PC-3 (cell line): ENCODE measurements around the gene AQP4.

ENCODE experiments used
- CTCF ChIP-seq: fragments of 300-600 bp; sonication (generic); conservative IDR thresholded peaks from 2 replicates; pipeline ENCODE4 v1.5.1; 2017; ENCODE audit warnings: antibody characterized with exemption, low read depth, mild to moderate bottlenecking, low read length
- EZH2phosphoT487 ChIP-seq: fragments of 300-600 bp; sonication (generic); IDR thresholded peaks from 2 replicates; pipeline ENCODE4 v1.6.1; 2018; ENCODE audit warnings: mild to moderate bottlenecking, antibody characterized with exemption, low read length, borderline replicate concordance

- TF ChIP-seq EZH2phosphoT487 (no peak), CTCF (no peak)
Measured at GRCh38 chr18:26806224-26806623, 59.3 kb downstream of the AQP4 start.
